Erythroblast (primary cell): ENCODE results near the gene UBE2E2.

ENCODE experiments used
- DNase-seq, 2 experiments: peaks; one replicate each; lab custom pipeline; 2025; lab: John Stamatoyannopoulos, UW
- GATA1 ChIP-seq: IDR thresholded peaks from 2 replicates; pipeline ENCODE4 v1.6.1; 2011; ENCODE audit warnings: low read depth, mild to moderate bottlenecking, control low read depth, low read length, moderate library complexity
- POLR2A ChIP-seq: IDR thresholded peaks from 2 replicates; pipeline ENCODE4 v1.6.1; 2011; ENCODE audit warnings: mild to moderate bottlenecking, low read length

Gene UBE2E2

GRCh38 chr3:23288715-23289114, 85.6 kb downstream of the UBE2E2 start:
- TF ChIP-seq POLR2A = no peak
- no peak for TF ChIP-seq GATA1
- no peak for DNase-seq

GRCh38 chr3:23292432-23292831, 89.3 kb downstream of the UBE2E2 start:
- TF ChIP-seq POLR2A (no peak), GATA1 (no peak)
- no peak for DNase-seq

GRCh38 chr3:23294770-23295387, 91.8 kb downstream of the UBE2E2 start:
- no peak for DNase-seq
- TF ChIP-seq GATA1 (no peak), POLR2A (no peak)

GRCh38 chr3:23301819-23302218, 98.7 kb downstream of the UBE2E2 start:
- DNase-seq = no peak
- no peak for TF ChIP-seq GATA1
- no peak for TF ChIP-seq POLR2A

- no peak for DNase-seq
- TF ChIP-seq GATA1 (no peak), POLR2A (no peak)
Measured at GRCh38 chr3:23302271-23302670, 99.1 kb downstream of the UBE2E2 start.

- DNase-seq = no peak
- TF ChIP-seq POLR2A (no peak), GATA1 (no peak)
Measured at GRCh38 chr3:23303601-23304217, 100.6 kb downstream of the UBE2E2 start.

GRCh38 chr3:23304424-23304823, 101.3 kb downstream of the UBE2E2 start:
- no peak for TF ChIP-seq POLR2A
- TF ChIP-seq GATA1 = no peak
- DNase-seq = no peak

- no peak for TF ChIP-seq POLR2A
- no peak for TF ChIP-seq GATA1
- DNase-seq = no peak
Measured at GRCh38 chr3:23308986-23309625, 106.0 kb downstream of the UBE2E2 start.

GRCh38 chr3:23312866-23313265, 109.7 kb downstream of the UBE2E2 start:
- TF ChIP-seq POLR2A (no peak), GATA1 (no peak)
- DNase-seq = no peak

GRCh38 chr3:23314981-23315762, 112.0 kb downstream of the UBE2E2 start:
- no peak for DNase-seq

GRCh38 chr3:23316924-23317323, 113.8 kb downstream of the UBE2E2 start:
- TF ChIP-seq GATA1 (no peak), POLR2A (no peak)
- no peak for DNase-seq

More at GRCh38 chr3:23314981-23315762, 112.0 kb downstream of the UBE2E2 start:
- no peak for TF ChIP-seq GATA1
- no peak for TF ChIP-seq POLR2A

GRCh38 chr3:23319366-23320312, 116.5 kb downstream of the UBE2E2 start:
- no peak for DNase-seq
- TF ChIP-seq GATA1 (no peak), POLR2A (no peak)
